Caco-2 (cell line): ENCODE measurements around the gene ADM2. TPM values are rescaled to one million over a fixed set of nuclear protein-coding genes. Genes with fewer than 3 reads are reported as not detected.

Experiments used
- BruUV-seq: library from RNA; stranded (reverse); fragments of 400-500 nt; replicated peaks from 2 replicates; lab custom pipeline; 2021; lab: Mats Ljungman, UMichigan
- CTCF ChIA-PET: fragments of 300-600 bp; sonication (Branson Sonifier 250); formaldehyde crosslinking; loops from one replicate; lab custom pipeline; 2022; ENCODE audit warnings: antibody characterized with exemption; lab: Charles Lee
- POLR2A ChIA-PET: fragments of 300-600 bp; sonication (Branson Sonifier 250); formaldehyde crosslinking; loops from one replicate; lab custom pipeline; 2022; ENCODE audit warnings: antibody characterized with exemption; lab: Charles Lee
- DNase-seq, 2 experiments: peaks; one replicate each; pipeline versions ENCODE4 v3.0.0 to v3.0.0-alpha.2; 2020 to 2022
- H3K27me3 ChIP-seq: replicated peaks from 2 replicates; pipeline ENCODE4 v1.6.0; 2011; ENCODE audit warnings: low read length; ENCODE audit not compliant: control insufficient read depth, insufficient read depth
- H3K36me3 ChIP-seq: 2 replicates; pipeline ENCODE4 v1.5.1; 2011; ENCODE audit warnings: low read length; ENCODE audit not compliant: control insufficient read depth, insufficient read depth
- H3K4me1 ChIP-seq: fragments of 250-450 bp; sonication (Bioruptor Pico); 2 replicates; pipeline ENCODE4 v1.5.1; 2020; ENCODE audit warnings: mild to moderate bottlenecking
- H3K4me3 ChIP-seq: 2 replicates; pipeline ENCODE4 v1.5.1; 2011; ENCODE audit warnings: low read depth, mild to moderate bottlenecking, control low read depth, low read length
- H3K9me3 ChIP-seq: fragments of 250-450 bp; sonication (Bioruptor Pico); 2 replicates; pipeline ENCODE4 v1.5.1; 2020; ENCODE audit warnings: mild to moderate bottlenecking, moderate library complexity
- H3K27ac Mint-ChIP-seq: one replicate; pipeline ENCODE4 v1.8.0; 2022; ENCODE audit warnings: mixed read lengths; ENCODE audit not compliant: unreplicated experiment
- H3K27me3 Mint-ChIP-seq: one replicate; pipeline ENCODE4 v1.8.0; 2022; ENCODE audit warnings: mixed read lengths; ENCODE audit not compliant: insufficient read depth, unreplicated experiment
- H3K36me3 Mint-ChIP-seq: one replicate; pipeline ENCODE4 v1.8.0; 2022; ENCODE audit warnings: mild to moderate bottlenecking, mixed read lengths; ENCODE audit not compliant: insufficient read depth, unreplicated experiment
- H3K4me1 Mint-ChIP-seq: one replicate; pipeline ENCODE4 v1.8.0; 2022; ENCODE audit warnings: low read depth, mixed read lengths; ENCODE audit not compliant: unreplicated experiment
- H3K4me3 Mint-ChIP-seq: one replicate; pipeline ENCODE4 v1.8.0; 2022; ENCODE audit warnings: mild to moderate bottlenecking, moderate library complexity, mixed read lengths; ENCODE audit not compliant: unreplicated experiment
- H3K9me3 Mint-ChIP-seq: one replicate; pipeline ENCODE4 v1.8.0; 2022; ENCODE audit warnings: mixed read lengths; ENCODE audit not compliant: unreplicated experiment
- CTCF ChIP-seq, 2 experiments: fragments of 200-600 bp in 1 of 2; IDR thresholded peaks; 1 replicate in 1 of 2; 2 replicates in 1 of 2; pipeline versions ENCODE4 v1.5.1 to v1.8.0; 2011 to 2022; ENCODE audit warnings: antibody characterized with exemption in 1 of 2, control low read depth in 1 of 2, inconsistent platforms in 1 of 2, low read depth in 1 of 2, low read length in 1 of 2, mild to moderate bottlenecking in 1 of 2, moderate library complexity in 1 of 2; ENCODE audit not compliant: insufficient read depth in 1 of 2, severe bottlenecking in 1 of 2, unreplicated experiment in 1 of 2
- intact Hi-C: fragments of 100-400 bp; cut with micrococcal nuclease; formaldehyde crosslinking; loops from one replicate; pipeline ENCODE4 v1.10.0; 2022; ENCODE audit not compliant: unreplicated experiment
- total RNA-seq: library from RNA; stranded (reverse); gene quantifications from 2 replicates; pipeline ENCODE4 v1.2.3, GENCODE V29; 2022

ADM2 gene
- total RNA-seq, 1 experiment from 2014 or later: 30.5 TPM

GRCh38 chr22:50479721-50480120 is 1.6 kb upstream of the ADM2 start:
- POLR2A ChIA-PET: no interaction called here
- H3K36me3 ChIP-seq: no peaks in the 10 kb centered on the region
- Mint-ChIP-seq H3K4me3 (peak overlapping the region; percentile 77), H3K9me3 (no peaks in the 10 kb centered on the region), H3K27ac (no peak overlapping the region), H3K36me3 (peaks cover 4% of the 10 kb centered on the region), H3K4me1 (peaks cover 6% of the 10 kb centered on the region), H3K27me3 (no peaks in the 10 kb centered on the region)
- peaks cover 15% of the 10 kb centered on the region for H3K4me1 ChIP-seq
- no peak overlapping the region for H3K4me3 ChIP-seq
- intact Hi-C loops: no loop called here
- H3K27me3 ChIP-seq: no peaks in the 10 kb centered on the region
- CTCF ChIA-PET: no interaction called here
- H3K9me3 ChIP-seq: no peaks in the 10 kb centered on the region
- TF ChIP-seq CTCF (IDR thresholded peaks at IDR 0.05; ENCODE audit: insufficient read depth in 1 of 2, low read depth in 1 of 2, low read length in 1 of 2, severe bottlenecking in 1 of 2, unreplicated experiment in 1 of 2): no peak
- DNase-seq: no peak
- no TSS peak for BruUV-seq

- DNase-seq: no peak
- Histone ChIP-seq H3K36me3 (no peaks in the 10 kb centered on the region), H3K4me1 (peaks cover 15% of the 10 kb centered on the region), H3K9me3 (no peaks in the 10 kb centered on the region), H3K27me3 (no peaks in the 10 kb centered on the region), H3K4me3 (peak overlapping the region; percentile 58)
- H3K36me3 Mint-ChIP-seq: peaks cover 17% of the 10 kb centered on the region
- H3K9me3 Mint-ChIP-seq: no peaks in the 10 kb centered on the region
- peak overlapping the region; percentile 77 for H3K4me3 Mint-ChIP-seq
- no peak for TF ChIP-seq CTCF (IDR thresholded peaks at IDR 0.05; ENCODE audit: insufficient read depth in 1 of 2, low read depth in 1 of 2, low read length in 1 of 2, severe bottlenecking in 1 of 2, unreplicated experiment in 1 of 2)
- POLR2A ChIA-PET: interaction anchor here (0.8 kb wide), 1 partner anchor 45 kb away, joined by 4 read pairs; the partner anchor contains the start of gene SCO2
- CTCF ChIA-PET: interaction anchor here (0.5 to 0.8 kb wide), 2 partner anchors 17 to 230 kb away, joined by 3 to 4 read pairs; no protein-coding TSS in a partner anchor
- H3K4me1 Mint-ChIP-seq: peaks cover 16% of the 10 kb centered on the region
- H3K27ac Mint-ChIP-seq: no peak overlapping the region
- intact Hi-C loops: no loop called here
- no TSS peak for BruUV-seq
- H3K27me3 Mint-ChIP-seq: no peaks in the 10 kb centered on the region
Observed at GRCh38 chr22:50481045-50481439, 301 bp upstream of the ADM2 start.

- no peaks in the 10 kb centered on the region for H3K9me3 Mint-ChIP-seq
- POLR2A ChIA-PET: interaction anchor here (0.6 to 0.8 kb wide), 2 partner anchors 43 to 128 kb away, joined by 3 to 4 read pairs; partner anchors contain the start of gene SCO2
- H3K9me3 ChIP-seq: no peaks in the 10 kb centered on the region
- H3K27me3 ChIP-seq: no peaks in the 10 kb centered on the region
- peak overlapping the region; percentile 64 for H3K27ac Mint-ChIP-seq
- no peak for DNase-seq
- intact Hi-C loops: no loop called here
- H3K4me3 Mint-ChIP-seq: peak overlapping the region; percentile 77
- no TSS peak for BruUV-seq
- no peak for TF ChIP-seq CTCF (IDR thresholded peaks at IDR 0.05; ENCODE audit: insufficient read depth in 1 of 2, low read depth in 1 of 2, low read length in 1 of 2, severe bottlenecking in 1 of 2, unreplicated experiment in 1 of 2)
- peaks cover 15% of the 10 kb centered on the region for H3K4me1 ChIP-seq
- peak overlapping the region; percentile 58 for H3K4me3 ChIP-seq
- CTCF ChIA-PET: no interaction called here
- no peaks in the 10 kb centered on the region for H3K27me3 Mint-ChIP-seq
- peaks cover 22% of the 10 kb centered on the region for H3K36me3 Mint-ChIP-seq
- H3K36me3 ChIP-seq: no peaks in the 10 kb centered on the region
- H3K4me1 Mint-ChIP-seq: peaks cover 14% of the 10 kb centered on the region
Observed at GRCh38 chr22:50482107-50483074, 1.0 kb downstream of the ADM2 start.
